ENCODE measurements around the gene FOXO1.

GRCh38 chr13:40618581-40619478 is 47.6 kb downstream of the FOXO1 start:
- TF ChIP-seq CTCF (IDR thresholded peaks at IDR 0.05): no peak
- no peak for TF ChIP-seq POLR2A (IDR thresholded peaks at IDR 0.05)

All from esophagus squamous epithelium (tissue), 4 donors.